Endodermal cell (in vitro differentiated cells): ENCODE data around the gene TENT5A. TPM values are rescaled to one million over a fixed set of nuclear protein-coding genes. Genes with fewer than 3 reads are reported as not detected.

Experiments used
- DNase-seq: peaks from one replicate; pipeline ENCODE4 v3.0.0-alpha.2; 2017
- H3K27ac ChIP-seq: 2 replicates; pipeline ENCODE4 v1.5.1; 2013; ENCODE audit warnings: mild to moderate bottlenecking, low read depth, low read length, moderate library complexity
- H3K27me3 ChIP-seq: 2 replicates; pipeline ENCODE4 v1.6.1; 2013; ENCODE audit warnings: mild to moderate bottlenecking, low read length, moderate library complexity; ENCODE audit not compliant: insufficient read depth, control insufficient read depth, poor library complexity, severe bottlenecking
- H3K36me3 ChIP-seq: 2 replicates; pipeline ENCODE4 v1.7.0; 2013; ENCODE audit warnings: mild to moderate bottlenecking, low read length, moderate library complexity; ENCODE audit not compliant: control insufficient read depth, insufficient read depth
- H3K4me1 ChIP-seq: one replicate; pipeline ENCODE4 v1.7.0; 2013; ENCODE audit warnings: low read length; ENCODE audit not compliant: control insufficient read depth, insufficient read depth
- H3K4me3 ChIP-seq: 2 replicates; pipeline ENCODE4 v1.5.1; 2013; ENCODE audit warnings: mild to moderate bottlenecking, low read length, moderate library complexity
- H3K9ac ChIP-seq: 2 replicates; pipeline ENCODE4 v1.6.1; 2013; ENCODE audit warnings: mild to moderate bottlenecking, low read length, moderate library complexity; ENCODE audit not compliant: poor library complexity, severe bottlenecking; ENCODE audit errors: extremely low read depth
- H3K9me3 ChIP-seq: 2 replicates; pipeline ENCODE4 v1.6.1; 2013; ENCODE audit warnings: mild to moderate bottlenecking, low read length, moderate library complexity; ENCODE audit not compliant: control insufficient read depth
- H3K27ac Mint-ChIP-seq: 2 replicates; pipeline ENCODE4 v1.8.0; 2020; ENCODE audit warnings: mixed read lengths
- H3K27me3 Mint-ChIP-seq: 2 replicates; pipeline ENCODE4 v1.8.0; 2021; ENCODE audit warnings: mild to moderate bottlenecking, mixed read lengths; ENCODE audit not compliant: insufficient read depth
- H3K36me3 Mint-ChIP-seq: 2 replicates; pipeline ENCODE4 v1.8.0; 2020; ENCODE audit warnings: low read depth, mixed read lengths
- H3K4me1 Mint-ChIP-seq: 2 replicates; pipeline ENCODE4 v1.8.0; 2020; ENCODE audit warnings: mixed read lengths
- H3K4me3 Mint-ChIP-seq: 2 replicates; pipeline ENCODE4 v1.8.0; 2020; ENCODE audit warnings: mild to moderate bottlenecking, moderate library complexity, mixed read lengths
- H3K9me3 Mint-ChIP-seq: 2 replicates; pipeline ENCODE4 v1.8.0; 2020; ENCODE audit warnings: mild to moderate bottlenecking, mixed read lengths
- WGBS, 2 experiments: methylation state at CpG; one replicate each; pipeline versions ENCODE4 v1.1.5 to v1.1.7; 2013; ENCODE audit warnings: missing lambda C conversion rate in 2 of 2, mixed read lengths in 1 of 2; ENCODE audit not compliant: insufficient coverage in 1 of 2, insufficient read length in 1 of 2; 5-methylcytosine and 5-hydroxymethylcytosine counted together
- total RNA-seq, 2 donors: library from RNA; stranded (reverse); fragmentation: NEBNext Ultra II Directional in 1 of 2; extraction: Animal tissue kit (Norgen Biotek cat#: 25700) in 1 of 2; gene quantifications; 2 replicates in 1 of 2; 3 replicates in 1 of 2; pipeline ENCODE4 v1.2.1, GENCODE V29; 2021
- TF ChIP-seq, protein P1 (sequence below): fragments of 200-600 bp; sonication (generic); conservative IDR thresholded peaks from 2 replicates; pipeline ENCODE4 v1.5.0; 2021; ENCODE audit warnings: antibody characterized with exemption, mild to moderate bottlenecking

TENT5A gene
- total RNA-seq, 2 donors from 2014 or later = 4.8 to 8.6 TPM

DNA sequence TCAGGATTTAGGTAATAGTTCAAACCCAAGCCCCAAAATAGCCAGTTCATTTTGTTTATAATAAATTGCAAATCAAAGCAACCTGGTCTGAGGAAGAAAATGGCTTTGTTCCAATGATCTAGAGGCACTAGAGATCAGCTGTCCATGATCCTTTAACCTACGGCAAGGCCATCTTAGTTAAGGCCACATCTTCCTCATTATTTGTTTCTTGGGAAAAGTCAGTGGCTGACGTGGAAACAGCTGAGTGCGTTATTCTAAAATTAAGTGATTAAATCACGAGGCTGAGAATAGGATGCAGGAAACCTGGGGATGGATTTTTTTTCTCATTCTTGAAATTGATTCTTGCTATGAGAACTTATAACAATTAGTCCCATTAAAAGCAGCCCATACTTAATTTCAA, 10.1 kb upstream of the TENT5A start:
- no peak for DNase-seq
- Mint-ChIP-seq H3K27ac (no peak overlapping the region), H3K9me3 (peaks cover 5% of the 10 kb centered on the region), H3K4me1 (peaks cover 16% of the 10 kb centered on the region), H3K27me3 (no peaks in the 10 kb centered on the region), H3K36me3 (no peaks in the 10 kb centered on the region), H3K4me3 (no peak overlapping the region)
- no peak overlapping the region for H3K9ac ChIP-seq
- H3K27ac ChIP-seq = no peak overlapping the region
- no peaks in the 10 kb centered on the region for H3K27me3 ChIP-seq
- 93 to 100% methylated on average over 1 to 4 of the region's 4 CpGs for WGBS, 2 experiments
- no peaks in the 10 kb centered on the region for H3K9me3 ChIP-seq
- no peaks in the 10 kb centered on the region for H3K36me3 ChIP-seq
- no peak overlapping the region for H3K4me3 ChIP-seq
- TF ChIP-seq, protein P1, sequence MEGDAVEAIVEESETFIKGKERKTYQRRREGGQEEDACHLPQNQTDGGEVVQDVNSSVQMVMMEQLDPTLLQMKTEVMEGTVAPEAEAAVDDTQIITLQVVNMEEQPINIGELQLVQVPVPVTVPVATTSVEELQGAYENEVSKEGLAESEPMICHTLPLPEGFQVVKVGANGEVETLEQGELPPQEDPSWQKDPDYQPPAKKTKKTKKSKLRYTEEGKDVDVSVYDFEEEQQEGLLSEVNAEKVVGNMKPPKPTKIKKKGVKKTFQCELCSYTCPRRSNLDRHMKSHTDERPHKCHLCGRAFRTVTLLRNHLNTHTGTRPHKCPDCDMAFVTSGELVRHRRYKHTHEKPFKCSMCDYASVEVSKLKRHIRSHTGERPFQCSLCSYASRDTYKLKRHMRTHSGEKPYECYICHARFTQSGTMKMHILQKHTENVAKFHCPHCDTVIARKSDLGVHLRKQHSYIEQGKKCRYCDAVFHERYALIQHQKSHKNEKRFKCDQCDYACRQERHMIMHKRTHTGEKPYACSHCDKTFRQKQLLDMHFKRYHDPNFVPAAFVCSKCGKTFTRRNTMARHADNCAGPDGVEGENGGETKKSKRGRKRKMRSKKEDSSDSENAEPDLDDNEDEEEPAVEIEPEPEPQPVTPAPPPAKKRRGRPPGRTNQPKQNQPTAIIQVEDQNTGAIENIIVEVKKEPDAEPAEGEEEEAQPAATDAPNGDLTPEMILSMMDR = no peak
- H3K4me1 ChIP-seq = peaks cover 11% of the 10 kb centered on the region

DNA sequence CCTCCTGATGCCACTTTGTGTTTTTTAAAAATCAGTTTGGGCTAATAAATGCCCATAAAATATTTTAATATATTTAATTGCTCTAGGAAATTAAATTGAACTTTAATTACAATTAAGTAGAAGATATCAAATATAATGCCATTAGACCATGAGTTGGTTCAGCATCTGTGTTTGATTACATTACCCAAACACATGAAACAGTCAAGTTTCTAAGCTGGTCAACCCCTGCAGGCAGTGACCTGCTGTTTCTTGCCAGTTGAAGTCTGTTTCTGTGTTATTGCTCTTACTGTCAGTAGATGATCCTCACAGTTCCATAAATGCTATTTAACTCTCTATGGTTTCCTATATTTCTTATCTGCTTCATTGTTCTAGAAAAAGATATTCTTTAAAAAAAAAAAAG, 9.7 kb upstream of the TENT5A start:
- DNase-seq = no peak
- H3K36me3 Mint-ChIP-seq = no peaks in the 10 kb centered on the region
- H3K27ac ChIP-seq = no peak overlapping the region
- H3K9me3 Mint-ChIP-seq = peaks cover 5% of the 10 kb centered on the region
- TF ChIP-seq, protein P1 = no peak
- H3K9ac ChIP-seq = no peak overlapping the region
- H3K4me1 Mint-ChIP-seq = peaks cover 12% of the 10 kb centered on the region
- no peak overlapping the region for H3K27ac Mint-ChIP-seq
- H3K4me3 Mint-ChIP-seq = no peak overlapping the region
- H3K27me3 Mint-ChIP-seq = no peaks in the 10 kb centered on the region
- peaks cover 9% of the 10 kb centered on the region for H3K4me1 ChIP-seq
- H3K9me3 ChIP-seq = no peaks in the 10 kb centered on the region
- no peaks in the 10 kb centered on the region for H3K36me3 ChIP-seq
- no peak overlapping the region for H3K4me3 ChIP-seq
- H3K27me3 ChIP-seq = no peaks in the 10 kb centered on the region

DNA sequence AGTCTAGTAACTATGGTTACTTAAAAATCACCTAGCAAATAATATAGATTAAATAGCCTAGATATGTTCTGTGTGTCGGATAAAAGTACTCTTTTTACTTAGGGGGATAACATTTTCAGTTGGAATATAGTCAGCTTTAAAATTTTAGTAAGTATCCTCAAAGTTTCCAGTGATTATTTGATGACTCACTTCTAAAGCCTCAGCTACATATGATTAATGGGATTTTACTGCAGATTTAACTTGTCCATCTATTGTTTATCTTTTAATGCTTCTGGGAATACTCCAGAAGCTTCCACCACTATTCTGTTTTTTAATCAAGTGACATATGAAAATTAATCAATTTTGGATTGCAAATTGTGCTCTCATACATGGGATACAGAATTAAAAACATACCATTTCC, 8.7 kb upstream of the TENT5A start:
- TF ChIP-seq, protein P1 = no peak
- Histone ChIP-seq H3K36me3 (no peaks in the 10 kb centered on the region), H3K4me3 (no peak overlapping the region), H3K27ac (no peak overlapping the region), H3K9me3 (no peaks in the 10 kb centered on the region), H3K9ac (no peak overlapping the region), H3K27me3 (no peaks in the 10 kb centered on the region), H3K4me1 (peaks cover 2% of the 10 kb centered on the region)
- H3K27me3 Mint-ChIP-seq = no peaks in the 10 kb centered on the region
- WGBS, 2 experiments = 100% methylated on average over 1 of the region's 1 CpG; no CpG with 5 or more reads in 1 of the 2 experiments
- no peak overlapping the region for H3K4me3 Mint-ChIP-seq
- H3K4me1 Mint-ChIP-seq = peaks cover 3% of the 10 kb centered on the region
- peaks cover 5% of the 10 kb centered on the region for H3K9me3 Mint-ChIP-seq
- no peak overlapping the region for H3K27ac Mint-ChIP-seq
- DNase-seq = no peak
- no peaks in the 10 kb centered on the region for H3K36me3 Mint-ChIP-seq
